ENCODE data around the gene AZI2. TPM values are rescaled to one million over a fixed set of nuclear protein-coding genes. Genes with fewer than 3 reads are reported as not detected.

Gene AZI2
- total RNA-seq, 4 donors from 2014 or later, result 27.6 to 90.9 (median 59.2) TPM

DNA sequence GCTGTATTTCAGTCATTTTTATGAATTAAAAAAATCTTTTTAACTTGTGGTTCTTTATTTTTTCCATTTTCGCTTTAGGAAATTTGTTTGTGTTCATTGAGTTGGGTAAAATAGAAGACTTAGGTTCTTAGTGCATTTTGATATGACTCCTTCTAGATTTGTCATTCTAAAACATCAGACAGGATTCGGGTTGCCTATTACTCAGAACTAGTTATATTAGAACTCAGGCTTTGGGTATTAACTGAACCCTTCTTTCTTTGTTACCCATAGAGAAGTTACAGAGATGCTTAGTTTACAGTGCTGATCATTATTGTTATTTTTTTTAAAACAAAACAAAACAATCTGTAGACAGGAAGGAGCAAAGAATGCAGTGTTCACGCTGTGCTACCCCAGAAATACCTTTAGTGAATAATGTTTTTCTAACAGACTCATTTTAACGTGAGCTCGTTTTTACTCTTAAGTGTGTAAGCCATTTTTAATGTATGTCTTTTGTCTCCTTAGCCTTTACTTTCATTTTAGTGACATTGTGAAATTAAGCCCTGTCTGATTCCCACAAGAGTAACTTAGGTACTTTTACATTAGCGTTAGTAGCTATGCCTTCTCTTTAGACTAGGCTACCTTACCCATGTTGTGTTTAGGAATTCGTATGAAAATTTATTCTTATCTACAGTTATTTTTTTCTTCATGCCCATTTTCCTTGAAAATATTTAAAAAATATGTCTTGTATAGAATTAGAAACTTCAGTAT is 53.8 kb downstream of the AZI2 start:
- peak overlapping the region in 1 of 4 donors; percentile 27 for H3K4me3 ChIP-seq
- H3K9me3 ChIP-seq, result no peaks in the 10 kb centered on the region
- H3K36me3 ChIP-seq, result no peaks in the 10 kb centered on the region
- no peak overlapping the region for H3K27ac ChIP-seq
- no peak for ATAC-seq
- DNase-seq, result no peak
- in situ Hi-C loops (cut with MboI; ENCODE audit: low sequenced_read_pairs in 4 of 4) (no loop called here), intact Hi-C loops (cut with DNase I; ENCODE audit: low total_unique reads) (no loop called here)
- TF ChIP-seq POLR2A (IDR thresholded peaks at IDR 0.05), result no peak
- peaks cover 0 to 8% of the 10 kb centered on the region in 2 donors for H3K4me1 ChIP-seq
- H3K27me3 ChIP-seq, result no peaks in the 10 kb centered on the region

DNA sequence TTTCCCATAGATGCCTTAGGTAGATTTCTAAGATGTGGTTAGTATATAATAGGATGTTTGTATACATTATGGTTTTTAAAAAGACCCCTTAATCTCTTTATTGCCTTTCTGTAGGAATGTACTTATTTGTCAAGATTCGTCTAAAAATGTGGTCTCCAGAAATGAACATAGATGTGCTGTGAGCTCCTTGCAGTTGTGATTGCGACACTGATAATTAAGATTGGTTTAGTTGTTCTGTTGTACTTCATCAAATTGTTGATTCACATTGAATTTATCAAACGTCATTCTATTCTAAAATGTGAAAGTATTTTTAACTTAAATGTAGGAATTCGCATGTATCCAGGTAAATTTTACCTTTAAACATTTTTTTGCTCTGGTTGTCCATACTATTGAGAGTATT is 56.0 kb downstream of the AZI2 start:
- Histone ChIP-seq H3K9me3 (no peaks in the 10 kb centered on the region), H3K27ac (no peak overlapping the region), H3K36me3 (no peaks in the 10 kb centered on the region), H3K27me3 (no peaks in the 10 kb centered on the region), H3K4me1 (no peaks in the 10 kb centered on the region), H3K4me3 (no peak overlapping the region)
- no peak for TF ChIP-seq CTCF (IDR thresholded peaks at IDR 0.05 in 4 of 5, conservative IDR thresholded peaks at IDR 0.05 in 1 of 5)
- no peak for DNase-seq
- in situ Hi-C loops (cut with MboI; ENCODE audit: low sequenced_read_pairs in 4 of 4), result no loop called here
- ATAC-seq, result no peak
- intact Hi-C loops (cut with DNase I; ENCODE audit: low total_unique reads), result no loop called here

- intact Hi-C loops (cut with DNase I; ENCODE audit: low total_unique reads) (no loop called here), in situ Hi-C loops (cut with MboI; ENCODE audit: low sequenced_read_pairs in 4 of 4) (no loop called here)
- H3K4me3 ChIP-seq, result no peak overlapping the region
- H3K27ac ChIP-seq, result no peak overlapping the region
- DNase-seq (no peak), ATAC-seq (no peak)
- no peaks in the 10 kb centered on the region for H3K36me3 ChIP-seq
- H3K27me3 ChIP-seq, result no peaks in the 10 kb centered on the region
- no peaks in the 10 kb centered on the region for H3K4me1 ChIP-seq
- H3K9me3 ChIP-seq, result no peaks in the 10 kb centered on the region
- TF ChIP-seq CTCF (IDR thresholded peaks at IDR 0.05 in 4 of 5, conservative IDR thresholded peaks at IDR 0.05 in 1 of 5) (no peak), POLR2A (IDR thresholded peaks at IDR 0.05) (no peak)
Observed at GRCh38 chr3:28291577-28291976, 57.0 kb downstream of the AZI2 start.

GRCh38 chr3:28290863-28291300 is 57.7 kb downstream of the AZI2 start:
- H3K27me3 ChIP-seq, result no peaks in the 10 kb centered on the region
- H3K9me3 ChIP-seq, result no peaks in the 10 kb centered on the region
- no peaks in the 10 kb centered on the region for H3K4me1 ChIP-seq
- no peak for TF ChIP-seq CTCF (IDR thresholded peaks at IDR 0.05 in 4 of 5, conservative IDR thresholded peaks at IDR 0.05 in 1 of 5)
- no peak for TF ChIP-seq POLR2A (IDR thresholded peaks at IDR 0.05)
- intact Hi-C loops (cut with DNase I; ENCODE audit: low total_unique reads), result no loop called here
- no peaks in the 10 kb centered on the region for H3K36me3 ChIP-seq
- in situ Hi-C loops (cut with MboI; ENCODE audit: low sequenced_read_pairs in 4 of 4), result no loop called here
- DNase-seq (no peak), ATAC-seq (no peak)
- H3K27ac ChIP-seq, result no peak overlapping the region
- H3K4me3 ChIP-seq, result no peak overlapping the region

GRCh38 chr3:28287046-28287445 is 61.6 kb downstream of the AZI2 start:
- no peak overlapping the region for H3K27ac ChIP-seq
- intact Hi-C loops (cut with DNase I; ENCODE audit: low total_unique reads), result loop anchor here (2.0 kb wide), 1 partner anchor 574 kb away; no protein-coding TSS in a partner anchor
- peaks cover 0 to 3% of the 10 kb centered on the region in 2 donors for H3K4me1 ChIP-seq
- H3K9me3 ChIP-seq, result no peaks in the 10 kb centered on the region
- no peaks in the 10 kb centered on the region for H3K36me3 ChIP-seq
- in situ Hi-C loops (cut with MboI; ENCODE audit: low sequenced_read_pairs in 4 of 4), result no loop called here
- H3K27me3 ChIP-seq, result no peaks in the 10 kb centered on the region
- no peak for DNase-seq
- H3K4me3 ChIP-seq, result no peak overlapping the region
- TF ChIP-seq CTCF (IDR thresholded peaks at IDR 0.05 in 4 of 5, conservative IDR thresholded peaks at IDR 0.05 in 1 of 5) (no peak), POLR2A (IDR thresholded peaks at IDR 0.05) (no peak)
- ATAC-seq, result no peak

Measured in gastrocnemius medialis (tissue), 4 donors.